ENCODE measurements around the gene REEP3.

REEP3 gene

GRCh38 chr10:63671317-63671937, 150.2 kb downstream of the REEP3 start:
- no peak for DNase-seq

- no peak for DNase-seq
Observed at GRCh38 chr10:63672491-63672890, 151.3 kb downstream of the REEP3 start.

- no peak for DNase-seq
Observed at GRCh38 chr10:63673246-63673645, 152.0 kb downstream of the REEP3 start.

- DNase-seq, result no peak
Observed at GRCh38 chr10:63673846-63674245, 152.6 kb downstream of the REEP3 start.

Data from CD4-positive, alpha-beta T cell treated with Interleukin-17A for 4 hours (primary cell).